Stimulated activated CD4-positive, alpha-beta T cell treated with anti-CD3 and anti-CD28 coated beads, Interleukin-12 subunit alpha, Interleukin-12 subunit beta, amount 100 ng/mL, for 24 hours (primary cell): Measurements from ENCODE around the gene RNASEH2A.

Source experiments
- DNase-seq, 2 experiments: peaks; one replicate each; pipeline ENCODE4 v3.0.0-alpha.2; 2020; ENCODE audit warnings: low read depth in 2 of 2

Gene RNASEH2A

GRCh38 chr19:12806242-12807081, at the start of gene RNASEH2A:
Gene RNASEH2A, plus strand, starts transcription at chr19:12806584. Its CDS starts 90 bp downstream, at chr19:12806674.
- peak; percentile 78 to 86 for DNase-seq

- peak; percentile 27 to 58 for DNase-seq
Observed at GRCh38 chr19:12757544-12758274, 48.7 kb upstream of the RNASEH2A start.

GRCh38 chr19:12759686-12760085, 46.7 kb upstream of the RNASEH2A start:
- DNase-seq, result no peak

- no peak for DNase-seq
Observed at GRCh38 chr19:12763100-12763499, 43.3 kb upstream of the RNASEH2A start.

GRCh38 chr19:12764698-12765097, 41.7 kb upstream of the RNASEH2A start:
- no peak for DNase-seq

GRCh38 chr19:12766051-12766521, 40.3 kb upstream of the RNASEH2A start:
- DNase-seq, result peak; percentile 56 to 69

GRCh38 chr19:12767150-12767549, 39.2 kb upstream of the RNASEH2A start:
- no peak for DNase-seq

GRCh38 chr19:12767666-12768065, 38.7 kb upstream of the RNASEH2A start:
- no peak for DNase-seq

- DNase-seq, result peak in 1 of 2 experiments; percentile 51
Observed at GRCh38 chr19:12769689-12770088, 36.7 kb upstream of the RNASEH2A start.

- no peak for DNase-seq
Observed at GRCh38 chr19:12770922-12771321, 35.5 kb upstream of the RNASEH2A start.

GRCh38 chr19:12772323-12772722, 34.1 kb upstream of the RNASEH2A start:
- DNase-seq, result no peak

GRCh38 chr19:12773571-12773970, 32.8 kb upstream of the RNASEH2A start:
- DNase-seq, result no peak

GRCh38 chr19:12774588-12775555, 31.5 kb upstream of the RNASEH2A start, which contains the start of gene HOOK2:
Gene HOOK2, minus strand, starts transcription at chr19:12775552. Its CDS starts 103 bp downstream, at chr19:12775449.
- DNase-seq, result no peak

GRCh38 chr19:12777217-12778016, 29.0 kb upstream of the RNASEH2A start:
- DNase-seq, result peak; percentile 60 to 81

GRCh38 chr19:12778017-12778904, 28.1 kb upstream of the RNASEH2A start:
- peak in 1 of 2 experiments; percentile 33 for DNase-seq

GRCh38 chr19:12778905-12779161, 27.6 kb upstream of the RNASEH2A start:
- DNase-seq, result no peak

GRCh38 chr19:12779162-12779993, 27.0 kb upstream of the RNASEH2A start:
- no peak for DNase-seq

- DNase-seq, result no peak
Observed at GRCh38 chr19:12782174-12782423, 24.3 kb upstream of the RNASEH2A start.
